H1 (cell line): ENCODE data around the gene LOX. TPM values are rescaled to one million over a fixed set of nuclear protein-coding genes. Genes with fewer than 3 reads are reported as not detected.

Experiments
- CTCF ChIA-PET: fragments of 300-600 bp; sonication (Branson Sonifier 250); formaldehyde crosslinking; loops from one replicate; lab custom pipeline; 2021; ENCODE audit not compliant: partially characterized antibody; lab: Charles Lee
- POLR2A ChIA-PET: fragments of 300-600 bp; sonication (Branson Sonifier 250); formaldehyde crosslinking; loops from one replicate; lab custom pipeline; 2021; ENCODE audit warnings: inconsistent platforms; ENCODE audit not compliant: partially characterized antibody; lab: Charles Lee
- DNase-seq, 2 experiments: peaks; one replicate each; pipeline versions ENCODE4 v3.0.0 to v3.0.0-alpha.2; 2010 to 2022; ENCODE audit warnings: low spot score in 2 of 2, low read depth in 1 of 2, mixed read lengths in 1 of 2
- FAIRE-seq: peaks from 2 replicates; lab custom pipeline; 2011; peaks lifted over from hg19 to GRCh38; lab: Jason Lieb, UNC
- H2AFZ ChIP-seq: 2 replicates; pipeline ENCODE4 v1.8.1; 2012; ENCODE audit warnings: low read length, inconsistent platforms
- H2AK5ac ChIP-seq: 2 replicates; pipeline ENCODE4 v1.6.1; 2013; ENCODE audit warnings: low read depth, low read length
- H2BK120ac ChIP-seq: replicated peaks from 2 replicates; pipeline ENCODE3; 2013; ENCODE audit warnings: low read depth, low read length, inconsistent platforms
- H2BK12ac ChIP-seq: 2 replicates; pipeline ENCODE4 v1.6.1; 2013; ENCODE audit warnings: low read depth, low read length
- H2BK15ac ChIP-seq: 2 replicates; pipeline ENCODE4 v1.6.1; 2013; ENCODE audit warnings: low read length
- H2BK20ac ChIP-seq: 2 replicates; pipeline ENCODE4 v1.6.1; 2013; ENCODE audit warnings: low read length
- H2BK5ac ChIP-seq: 2 replicates; pipeline ENCODE4 v1.6.1; 2013; ENCODE audit warnings: low read depth, low read length
- H3K14ac ChIP-seq: 2 replicates; pipeline ENCODE4 v1.6.1; 2013; ENCODE audit warnings: inconsistent platforms; ENCODE audit not compliant: insufficient read length
- H3K18ac ChIP-seq: 2 replicates; pipeline ENCODE4 v1.6.1; 2013; ENCODE audit warnings: low read length; ENCODE audit errors: extremely low read depth
- H3K23ac ChIP-seq: 2 replicates; pipeline ENCODE4 v1.6.1; 2013; ENCODE audit warnings: inconsistent platforms; ENCODE audit not compliant: insufficient read length
- H3K23me2 ChIP-seq: 2 replicates; pipeline ENCODE4 v1.6.1; 2013; ENCODE audit warnings: low read depth, low read length
- H3K27ac ChIP-seq: 2 replicates; pipeline ENCODE4 v1.6.1; 2011; ENCODE audit warnings: low read depth, low read length, inconsistent platforms
- H3K27me3 ChIP-seq, 4 experiments: replicated peaks in 1 of 4; 1 replicate in 1 of 4; 2 replicates in 3 of 4; pipeline versions ENCODE4 v1.6.1 to v1.8.1; 2011 to 2013; ENCODE audit warnings: low read length in 3 of 4, mild to moderate bottlenecking in 3 of 4, inconsistent platforms in 2 of 4, mixed read lengths in 2 of 4, moderate library complexity in 1 of 4; ENCODE audit not compliant: control insufficient read depth in 3 of 4, insufficient read depth in 3 of 4; ENCODE audit errors: extremely low read depth in 1 of 4
- H3K36me3 ChIP-seq, 4 experiments: 2 replicates each; pipeline versions ENCODE4 v1.6.1 to v1.8.1; 2011 to 2013; ENCODE audit warnings: mild to moderate bottlenecking in 4 of 4, low read length in 3 of 4, moderate library complexity in 2 of 4, control low read depth in 1 of 4, inconsistent platforms in 1 of 4; ENCODE audit not compliant: insufficient read depth in 4 of 4, control insufficient read depth in 2 of 4
- H3K4ac ChIP-seq: replicated peaks from 2 replicates; pipeline ENCODE3; 2013; ENCODE audit warnings: low read length, low read depth, mixed read lengths, inconsistent platforms; ENCODE audit not compliant: insufficient read length
- H3K4me1 ChIP-seq, 4 experiments: replicated peaks in 1 of 4; 1 replicate in 1 of 4; 2 replicates in 3 of 4; pipeline versions ENCODE4 v1.6.1 to v1.8.1; 2011 to 2013; ENCODE audit warnings: low read length in 3 of 4, inconsistent platforms in 2 of 4, mixed read lengths in 1 of 4; ENCODE audit not compliant: insufficient read depth in 4 of 4, control insufficient read depth in 3 of 4
- H3K4me2 ChIP-seq, 2 experiments: 2 replicates each; pipeline versions ENCODE4 v1.6.1 to v1.8.1; 2011 to 2013; ENCODE audit warnings: low read depth in 2 of 2, low read length in 2 of 2, control low read depth in 1 of 2, inconsistent platforms in 1 of 2, mild to moderate bottlenecking in 1 of 2; ENCODE audit not compliant: insufficient read depth in 1 of 2
- H3K4me3 ChIP-seq, 4 experiments: fragments of 200-600, 300-600 bp in 1 of 4; sonication (generic), shearing (Covaris generic), sonication (Bioruptor Twin) in 1 of 4; 2 replicates each; pipeline versions ENCODE4 v1.5.1 to v1.8.1; 2011 to 2016; ENCODE audit warnings: low read length in 4 of 4, low read depth in 3 of 4, control low read depth in 2 of 4, inconsistent platforms in 2 of 4, mild to moderate bottlenecking in 2 of 4, mixed read lengths in 1 of 4, moderate library complexity in 1 of 4; ENCODE audit not compliant: insufficient read depth in 2 of 4; ENCODE audit errors: extremely low read depth in 1 of 4
- H3K56ac ChIP-seq: replicated peaks from 2 replicates; pipeline ENCODE3; 2013; ENCODE audit warnings: low read depth, mild to moderate bottlenecking, mixed read lengths, low read length, inconsistent platforms; ENCODE audit not compliant: insufficient read length
- H3K79me1 ChIP-seq: 2 replicates; pipeline ENCODE4 v1.6.1; 2013; ENCODE audit warnings: low read depth, low read length, control low read depth
- H3K79me2 ChIP-seq, 2 experiments: 2 replicates each; pipeline versions ENCODE4 v1.6.1 to v1.8.1; 2012 to 2013; ENCODE audit warnings: low read length in 2 of 2, mild to moderate bottlenecking in 2 of 2, inconsistent platforms in 1 of 2; ENCODE audit not compliant: insufficient read depth in 2 of 2, control insufficient read depth in 1 of 2
- H3K9ac ChIP-seq, 4 experiments: replicated peaks in 1 of 4; 1 replicate in 1 of 4; 2 replicates in 3 of 4; pipeline versions ENCODE4 v1.6.1 to v1.8.1; 2011 to 2013; ENCODE audit warnings: low read depth in 3 of 4, low read length in 3 of 4, control low read depth in 2 of 4, mild to moderate bottlenecking in 2 of 4, moderate library complexity in 2 of 4, inconsistent platforms in 1 of 4; ENCODE audit errors: extremely low read depth in 1 of 4
- H3K9me3 ChIP-seq, 2 experiments: 2 replicates each; pipeline versions ENCODE4 v1.6.1 to v1.8.1; 2012 to 2013; ENCODE audit warnings: mild to moderate bottlenecking in 2 of 2, moderate library complexity in 2 of 2, control low read depth in 1 of 2, inconsistent platforms in 1 of 2, low read depth in 1 of 2, low read length in 1 of 2, mixed read lengths in 1 of 2; ENCODE audit not compliant: insufficient read depth in 2 of 2
- H4K20me1 ChIP-seq, 2 experiments: replicated peaks in 1 of 2; 2 replicates each; pipeline versions ENCODE3 to v1.8.1; 2011 to 2013; ENCODE audit warnings: inconsistent platforms in 2 of 2, low read length in 2 of 2, mild to moderate bottlenecking in 1 of 2; ENCODE audit not compliant: insufficient read depth in 2 of 2, control insufficient read depth in 1 of 2
- H4K5ac ChIP-seq: 2 replicates; pipeline ENCODE4 v1.6.1; 2013; ENCODE audit warnings: low read length, low read depth, mixed read lengths, inconsistent platforms; ENCODE audit not compliant: insufficient read length
- H4K8ac ChIP-seq: 2 replicates; pipeline ENCODE4 v1.8.0; 2013; ENCODE audit warnings: mild to moderate bottlenecking, moderate library complexity, low read length, inconsistent platforms; ENCODE audit not compliant: insufficient read depth; ENCODE audit errors: extremely low read depth
- H4K91ac ChIP-seq: replicated peaks from 2 replicates; pipeline ENCODE3; 2013; ENCODE audit warnings: low read length, mixed read lengths, inconsistent platforms; ENCODE audit not compliant: insufficient read length
- BACH1 ChIP-seq: IDR thresholded peaks from 2 replicates; pipeline ENCODE4 v1.6.1; 2012; ENCODE audit warnings: low read length, improper control_type of control experiment
- CBX5 ChIP-seq: fragments of 300-800, 300-1000 bp; sonication (generic); IDR thresholded peaks from 2 replicates; pipeline ENCODE4 v1.7.1; 2016; ENCODE audit warnings: antibody characterized with exemption, low read length, low read depth
- CEBPB ChIP-seq: IDR thresholded peaks from 2 replicates; pipeline ENCODE4 v1.6.1; 2012; ENCODE audit warnings: low read depth, low read length
- CREB1 ChIP-seq: IDR thresholded peaks from 2 replicates; pipeline ENCODE4 v1.6.1; 2012; ENCODE audit warnings: inconsistent platforms
- HDAC6 ChIP-seq: IDR thresholded peaks from one replicate; pipeline ENCODE4 v1.7.1; 2012; ENCODE audit warnings: low read depth, mild to moderate bottlenecking, inconsistent platforms, low read length, moderate library complexity
- MAFK ChIP-seq: IDR thresholded peaks from 2 replicates; pipeline ENCODE4 v1.6.1; 2012; ENCODE audit warnings: low read depth, mild to moderate bottlenecking, improper control_type of control experiment, low read length
- POLR2A ChIP-seq, 2 experiments: IDR thresholded peaks; 1 replicate in 1 of 2; 2 replicates in 1 of 2; pipeline ENCODE4 v1.6.1; 2011; ENCODE audit warnings: low read depth in 2 of 2, low read length in 2 of 2, mild to moderate bottlenecking in 2 of 2; ENCODE audit errors: control extremely low read depth in 1 of 2
- POLR2AphosphoS5 ChIP-seq: IDR thresholded peaks from 2 replicates; pipeline ENCODE4 v1.6.1; 2011; ENCODE audit warnings: low read depth, low read length
- RNF2 ChIP-seq: fragments of 200-900, 300-1000 bp; sonication (generic); IDR thresholded peaks from 2 replicates; pipeline ENCODE4 v1.7.1; 2016; ENCODE audit warnings: borderline replicate concordance, low read depth, mild to moderate bottlenecking, antibody characterized with exemption, low read length; ENCODE audit not compliant: poor library complexity, severe bottlenecking; ENCODE audit errors: missing control alignments
- SAP30 ChIP-seq: fragments of 300-600 bp; sonication (generic); IDR thresholded peaks from 2 replicates; pipeline ENCODE4 v1.7.1; 2012; ENCODE audit warnings: low read length, moderate library complexity, mild to moderate bottlenecking, inconsistent platforms; ENCODE audit not compliant: insufficient read depth, insufficient replicate concordance
- SIX5 ChIP-seq: IDR thresholded peaks from 2 replicates; pipeline ENCODE4 v1.6.1; 2011; ENCODE audit warnings: mild to moderate bottlenecking, low read depth, low read length
- SP1 ChIP-seq: IDR thresholded peaks from 2 replicates; pipeline ENCODE4 v1.6.1; 2011; ENCODE audit warnings: low read depth, low read length
- SP2 ChIP-seq: IDR thresholded peaks from 2 replicates; pipeline ENCODE4 v1.6.1; 2012; ENCODE audit warnings: mild to moderate bottlenecking, low read length, inconsistent platforms
- TAF7 ChIP-seq: optimal IDR thresholded peaks from 2 replicates; pipeline ENCODE3; 2011; ENCODE audit warnings: low read depth, mild to moderate bottlenecking, inconsistent platforms, low read length, moderate library complexity, borderline replicate concordance
- ZNF274 ChIP-seq: IDR thresholded peaks from 2 replicates; pipeline ENCODE4 v1.7.0; 2012; ENCODE audit warnings: low read length, borderline replicate concordance; ENCODE audit errors: extremely low read depth
- WGBS, 2 experiments: shearing (Covaris generic) in 1 of 2; methylation state at CpG; one replicate each; pipeline versions ENCODE4 v1.1.6 to v1.1.7; 2013 to 2015; ENCODE audit warnings: low lambda C conversion rate in 2 of 2, mixed read lengths in 2 of 2, inconsistent platforms in 1 of 2, low coverage in 1 of 2, missing lambda C conversion rate in 1 of 2; ENCODE audit not compliant: insufficient replicate concordance in 2 of 2, insufficient coverage in 1 of 2, insufficient read length in 1 of 2; ENCODE audit errors: extremely low coverage in 1 of 2, missing lambda C conversion rate in 1 of 2; 5-methylcytosine and 5-hydroxymethylcytosine counted together
- polyA plus RNA-seq, 7 experiments: library from polyadenylated mRNA; depleted of rRNA in 3 of 7; stranded (reverse) in 5 of 7; unstranded in 2 of 7; fragments of >200 nt in 5 of 7; fragments of 200-250 nt in 2 of 7; gene quantifications; 1 replicate in 5 of 7; 2 replicates in 1 of 7; 4 replicates in 1 of 7; pipeline versions ENCODE4 v1.2.1 to v1.2.3, GENCODE V29; 2011 to 2013; ENCODE audit warnings: missing spikeins in 2 of 7, mixed read lengths in 2 of 7
- total RNA-seq: library from RNA; stranded (reverse); fragmentation: NEBNext Ultra II Directional; extraction: Animal tissue kit (Norgen Biotek cat#: 25700); gene quantifications from 2 replicates; pipeline ENCODE4 v1.2.1, GENCODE V29; 2021

The LOX gene
- total and polyA plus RNA-seq, 2 of the 8 experiments (the other 6 are each of a cell fraction or from before 2014, with no cell fraction given): 1.1 to 2.2 TPM

GRCh38 chr5:122093415-122094180 is 15.5 kb upstream of the LOX start:
- no peak overlapping the region for H3K4ac ChIP-seq
- POLR2A ChIA-PET: no interaction called here
- CTCF ChIA-PET: interaction anchor here (0.6 to 8.7 kb wide), 7 partner anchors 8 to 665 kb away, joined by 3 to 78 read pairs (median 6); partner anchors contain the start of gene LOX
- H3K4me2 ChIP-seq: no peak overlapping the region
- H3K9ac ChIP-seq: no peak overlapping the region
- H3K79me2 ChIP-seq: no peaks in the 10 kb centered on the region
- DNase-seq: no peak
- no peak overlapping the region for H2BK20ac ChIP-seq
- H2AK5ac ChIP-seq: no peak overlapping the region
- no peak overlapping the region for H4K5ac ChIP-seq
- H3K23ac ChIP-seq: no peak overlapping the region
- H3K23me2 ChIP-seq: no peaks in the 10 kb centered on the region
- H3K27me3 ChIP-seq: no peaks in the 10 kb centered on the region
- H3K9me3 ChIP-seq: no peaks in the 10 kb centered on the region
- no peak overlapping the region for H4K8ac ChIP-seq
- no peak overlapping the region for H3K14ac ChIP-seq
- no peak overlapping the region for H2AFZ ChIP-seq
- no peaks in the 10 kb centered on the region for H3K36me3 ChIP-seq
- H3K4me3 ChIP-seq: no peak overlapping the region
- H4K20me1 ChIP-seq: no peaks in the 10 kb centered on the region
- no peak for FAIRE-seq
- no peak overlapping the region for H3K27ac ChIP-seq
- no peak overlapping the region for H4K91ac ChIP-seq
- WGBS, 2 experiments: 91% methylated on average over 7 of the region's 7 CpGs; no CpG with 5 or more reads in 1 of the 2 experiments
- H2BK12ac ChIP-seq: no peak overlapping the region
- H3K4me1 ChIP-seq: no peaks in the 10 kb centered on the region
- H3K56ac ChIP-seq: no peak overlapping the region
- H2BK15ac ChIP-seq: no peak overlapping the region
- H3K79me1 ChIP-seq: no peaks in the 10 kb centered on the region
- no peak overlapping the region for H3K18ac ChIP-seq
- H2BK120ac ChIP-seq: no peak overlapping the region
- no peak overlapping the region for H2BK5ac ChIP-seq
- TF ChIP-seq TAF7 (no peak), RNF2 (no peak), CBX5 (no peak), POLR2A (IDR thresholded peaks at IDR 0.05; ENCODE audit: control extremely low read depth in 1 of 2, low read depth in 2 of 2, low read length in 2 of 2) (no peak), CEBPB (no peak), CREB1 (no peak), ZNF274 (no peak), POLR2AphosphoS5 (no peak), SAP30 (no peak), HDAC6 (no peak), SIX5 (no peak), SP2 (no peak), SP1 (no peak), MAFK (no peak), BACH1 (no peak)
